ENCODE data around the gene TRERF1. TPM values are rescaled to one million over a fixed set of nuclear protein-coding genes. Genes with fewer than 3 reads are reported as not detected.

The TRERF1 gene
- total RNA-seq, 1 experiment from 2014 or later: 13.9 TPM

- DNase-seq (no peak), ATAC-seq (no peak)
- Histone ChIP-seq H3K4me1 (ENCODE audit: insufficient read depth, low read length) (peaks cover 32% of the 10 kb centered on the region), H3K79me2 (ENCODE audit: low read length) (peaks cover 4% of the 10 kb centered on the region; the same call in 1 of the 2 replicates), H3K36me3 (ENCODE audit: low read depth, low read length) (no peaks in the 10 kb centered on the region), H3K9me2 (replicated peaks; ENCODE audit: low read length) (no peaks in the 10 kb centered on the region), H3K9me3 (ENCODE audit: low read length) (no peaks in the 10 kb centered on the region), H3F3A (ENCODE audit: low read length, unreplicated experiment) (no peaks in the 10 kb centered on the region), H3K27ac (ENCODE audit: low read length) (no peak overlapping the region), H2AFZ (ENCODE audit: low read length) (no peak overlapping the region), H3K4me3 (ENCODE audit: low read length) (no peak overlapping the region), H3K27me3 (ENCODE audit: low read length) (no peaks in the 10 kb centered on the region), H3K4me2 (ENCODE audit: low read length) (no peak overlapping the region), H4K20me1 (ENCODE audit: low read length) (no peaks in the 10 kb centered on the region), H3K9ac (ENCODE audit: low read length) (no peak overlapping the region)
- ChIA-PET POLR2A (ENCODE audit: unreplicated experiment) (no interaction called here), CTCF (no interaction called here)
- BruUV-seq (replicated peaks): no TSS peak
- intact Hi-C loops (cut with micrococcal nuclease): no loop called here
- TF ChIP-seq EZH2phosphoT487 (IDR thresholded peaks at IDR 0.05; ENCODE audit: borderline replicate concordance, low read length) (no peak), EZH2 (IDR thresholded peaks at IDR 0.05; ENCODE audit: low read length, unreplicated experiment) (no peak), CTCF (conservative IDR thresholded peaks at IDR 0.05; ENCODE audit: low read depth, low read length) (no peak)
Measured at GRCh38 chr6:42276034-42276890, 175.5 kb downstream of the TRERF1 start.

- ATAC-seq (no peak), DNase-seq (no peak)
- TF ChIP-seq EZH2 (IDR thresholded peaks at IDR 0.05; ENCODE audit: low read length, unreplicated experiment) (no peak), EZH2phosphoT487 (IDR thresholded peaks at IDR 0.05; ENCODE audit: borderline replicate concordance, low read length) (no peak), CTCF (conservative IDR thresholded peaks at IDR 0.05; ENCODE audit: low read depth, low read length) (no peak)
- BruUV-seq (replicated peaks): no TSS peak
- H3K4me3 ChIP-seq (ENCODE audit: low read length): no peak overlapping the region
- H2AFZ ChIP-seq (ENCODE audit: low read length): no peak overlapping the region
- H3K9ac ChIP-seq (ENCODE audit: low read length): no peak overlapping the region
- no peaks in the 10 kb centered on the region for H3K79me2 ChIP-seq (ENCODE audit: low read length)
- no peaks in the 10 kb centered on the region for H3K9me3 ChIP-seq (ENCODE audit: low read length)
- POLR2A ChIA-PET (ENCODE audit: unreplicated experiment): no interaction called here
- no peaks in the 10 kb centered on the region for H3F3A ChIP-seq (ENCODE audit: low read length, unreplicated experiment)
- H3K36me3 ChIP-seq (ENCODE audit: low read depth, low read length): no peaks in the 10 kb centered on the region
- CTCF ChIA-PET: no interaction called here
- H3K9me2 ChIP-seq (replicated peaks; ENCODE audit: low read length): no peaks in the 10 kb centered on the region
- no peaks in the 10 kb centered on the region for H3K27me3 ChIP-seq (ENCODE audit: low read length)
- H4K20me1 ChIP-seq (ENCODE audit: low read length): no peaks in the 10 kb centered on the region
- H3K4me2 ChIP-seq (ENCODE audit: low read length): no peak overlapping the region
- intact Hi-C loops (cut with micrococcal nuclease): no loop called here
- H3K27ac ChIP-seq (ENCODE audit: low read length): no peak overlapping the region
- peaks cover 24% of the 10 kb centered on the region for H3K4me1 ChIP-seq (ENCODE audit: insufficient read depth, low read length)
Measured at GRCh38 chr6:42275376-42276033, 176.2 kb downstream of the TRERF1 start.

- intact Hi-C loops (cut with micrococcal nuclease): no loop called here
- no TSS peak for BruUV-seq (replicated peaks)
- Histone ChIP-seq H3K4me3 (ENCODE audit: low read length) (no peak overlapping the region), H4K20me1 (ENCODE audit: low read length) (no peaks in the 10 kb centered on the region), H3F3A (ENCODE audit: low read length, unreplicated experiment) (no peaks in the 10 kb centered on the region), H3K4me2 (ENCODE audit: low read length) (no peak overlapping the region), H3K36me3 (ENCODE audit: low read depth, low read length) (no peaks in the 10 kb centered on the region), H3K9me2 (replicated peaks; ENCODE audit: low read length) (no peaks in the 10 kb centered on the region), H2AFZ (ENCODE audit: low read length) (no peak overlapping the region), H3K27me3 (ENCODE audit: low read length) (no peaks in the 10 kb centered on the region), H3K4me1 (ENCODE audit: insufficient read depth, low read length) (peaks cover 18% of the 10 kb centered on the region), H3K79me2 (ENCODE audit: low read length) (no peaks in the 10 kb centered on the region), H3K9ac (ENCODE audit: low read length) (no peak overlapping the region), H3K27ac (ENCODE audit: low read length) (no peak overlapping the region), H3K9me3 (ENCODE audit: low read length) (no peaks in the 10 kb centered on the region)
- ChIA-PET POLR2A (ENCODE audit: unreplicated experiment) (no interaction called here), CTCF (no interaction called here)
- no peak for TF ChIP-seq EZH2phosphoT487 (IDR thresholded peaks at IDR 0.05; ENCODE audit: borderline replicate concordance, low read length)
- TF ChIP-seq CTCF (conservative IDR thresholded peaks at IDR 0.05; ENCODE audit: low read depth, low read length): no peak
- no peak for TF ChIP-seq EZH2 (IDR thresholded peaks at IDR 0.05; ENCODE audit: low read length, unreplicated experiment)
- ATAC-seq (no peak), DNase-seq (no peak)
Measured at GRCh38 chr6:42274898-42275297, 176.8 kb downstream of the TRERF1 start.
